Suprapubic skin (tissue), 3 donors: ENCODE measurements around the gene JUND.

Experiments used
- POLR2A ChIP-seq, 2 donors: fragments of 450-650 bp; IDR thresholded peaks; one replicate each; pipeline ENCODE4 v1.6.1; 2017; ENCODE audit warnings: antibody characterized with exemption in 2 of 2, mild to moderate bottlenecking in 2 of 2, moderate library complexity in 2 of 2
- TF ChIP-seq, protein P1 (sequence below), 2 donors: fragments of 200-600 bp in 1 of 2; fragments of 450-650 bp in 1 of 2; sonication (generic) in 1 of 2; IDR thresholded peaks; one replicate each; pipeline ENCODE4 v1.5.1; 2016 to 2019; ENCODE audit warnings: antibody characterized with exemption in 2 of 2, mild to moderate bottlenecking in 1 of 2, moderate library complexity in 1 of 2

- TF ChIP-seq, protein P1, sequence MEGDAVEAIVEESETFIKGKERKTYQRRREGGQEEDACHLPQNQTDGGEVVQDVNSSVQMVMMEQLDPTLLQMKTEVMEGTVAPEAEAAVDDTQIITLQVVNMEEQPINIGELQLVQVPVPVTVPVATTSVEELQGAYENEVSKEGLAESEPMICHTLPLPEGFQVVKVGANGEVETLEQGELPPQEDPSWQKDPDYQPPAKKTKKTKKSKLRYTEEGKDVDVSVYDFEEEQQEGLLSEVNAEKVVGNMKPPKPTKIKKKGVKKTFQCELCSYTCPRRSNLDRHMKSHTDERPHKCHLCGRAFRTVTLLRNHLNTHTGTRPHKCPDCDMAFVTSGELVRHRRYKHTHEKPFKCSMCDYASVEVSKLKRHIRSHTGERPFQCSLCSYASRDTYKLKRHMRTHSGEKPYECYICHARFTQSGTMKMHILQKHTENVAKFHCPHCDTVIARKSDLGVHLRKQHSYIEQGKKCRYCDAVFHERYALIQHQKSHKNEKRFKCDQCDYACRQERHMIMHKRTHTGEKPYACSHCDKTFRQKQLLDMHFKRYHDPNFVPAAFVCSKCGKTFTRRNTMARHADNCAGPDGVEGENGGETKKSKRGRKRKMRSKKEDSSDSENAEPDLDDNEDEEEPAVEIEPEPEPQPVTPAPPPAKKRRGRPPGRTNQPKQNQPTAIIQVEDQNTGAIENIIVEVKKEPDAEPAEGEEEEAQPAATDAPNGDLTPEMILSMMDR (IDR thresholded peaks at IDR 0.05), result no peak
- no peak for TF ChIP-seq POLR2A (IDR thresholded peaks at IDR 0.05)
Observed at GRCh38 chr19:18253130-18253529, 28.3 kb downstream of the JUND start.
